SJSA1 (cell line): ENCODE measurements around the gene GOLGA8M. TPM values are rescaled to one million over a fixed set of nuclear protein-coding genes. Genes with fewer than 3 reads are reported as not detected.
"Not testable (repeated sequence)": the region's sequence is repeated elsewhere in the genome, so short reads cannot be mapped to it uniquely, and the experiment has no call there.

ENCODE experiments used
- DNase-seq, 2 experiments: peaks; one replicate each; pipeline ENCODE4 v3.0.0-alpha.2; 2015 to 2020; ENCODE audit warnings: low spot score in 2 of 2, low read depth in 1 of 2
- H3K27ac ChIP-seq: fragments of 250-450 bp; sonication (Bioruptor Pico); 2 replicates; pipeline ENCODE4 v1.5.1; 2020; ENCODE audit warnings: mild to moderate bottlenecking, moderate library complexity
- H3K27me3 ChIP-seq: fragments of 250-450 bp; sonication (Bioruptor Pico); replicated peaks from 2 replicates; pipeline ENCODE4 v1.5.1; 2020; ENCODE audit warnings: mild to moderate bottlenecking, moderate library complexity
- H3K36me3 ChIP-seq: fragments of 250-450 bp; sonication (Bioruptor Pico); 2 replicates; pipeline ENCODE4 v1.5.1; 2020; ENCODE audit warnings: mild to moderate bottlenecking
- H3K4me1 ChIP-seq: fragments of 250-450 bp; sonication (Bioruptor Pico); replicated peaks from 2 replicates; pipeline ENCODE4 v1.6.1; 2021; ENCODE audit warnings: mild to moderate bottlenecking
- H3K4me3 ChIP-seq: fragments of 250-450 bp; sonication (Bioruptor Pico); 2 replicates; pipeline ENCODE4 v1.5.1; 2020; ENCODE audit warnings: mild to moderate bottlenecking
- H3K9me3 ChIP-seq: fragments of 250-450 bp; sonication (Bioruptor Pico); replicated peaks from 2 replicates; pipeline ENCODE4 v1.5.1; 2020; ENCODE audit warnings: mild to moderate bottlenecking
- total RNA-seq: library from RNA; depleted of rRNA; stranded (reverse); fragments of >200 nt; shearing (Covaris generic); gene quantifications from 2 replicates; pipeline ENCODE4 v1.2.3, GENCODE V29; 2014

GOLGA8M gene
- total RNA-seq, 1 experiment from 2014 or later = 3.5 TPM

DNA sequence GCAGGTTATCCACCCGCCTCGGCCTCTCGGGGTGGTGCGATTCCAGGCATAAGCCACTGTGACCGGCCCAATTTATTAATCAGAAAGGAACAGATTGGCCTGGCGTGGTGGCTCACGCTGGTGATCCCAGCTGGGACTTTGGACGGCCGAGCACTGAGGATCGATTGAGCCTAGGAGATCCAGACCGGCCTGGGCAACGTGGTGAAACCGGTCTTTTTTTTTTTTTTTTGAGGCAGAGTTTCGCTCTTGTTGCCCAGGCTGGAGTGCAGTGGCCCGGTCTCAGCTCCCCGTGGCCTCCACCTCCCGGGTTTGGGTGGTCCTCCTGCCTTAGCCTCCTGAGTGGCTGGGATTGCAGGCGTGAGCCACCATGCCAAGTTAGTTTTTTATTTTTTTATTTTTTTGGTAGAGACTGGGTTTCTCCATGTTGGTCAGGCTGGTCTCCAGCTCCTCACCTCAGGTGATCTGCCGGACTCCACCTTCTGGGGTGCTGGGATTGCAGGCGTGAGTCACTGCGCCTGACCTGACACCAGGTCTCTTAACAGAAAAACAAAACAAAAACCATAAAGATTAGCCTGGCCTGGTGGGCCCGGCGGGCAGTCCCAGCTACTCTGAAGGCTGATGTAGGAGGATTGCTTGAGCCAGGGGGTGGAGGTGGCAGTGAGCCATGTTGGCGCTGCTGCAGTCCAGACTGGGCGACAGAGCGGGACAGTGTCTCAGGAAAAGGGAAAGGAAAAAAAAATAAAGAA lies 18.0 kb downstream of the GOLGA8M start:
- H3K36me3 ChIP-seq, H3K27ac ChIP-seq, H3K9me3 ChIP-seq, H3K4me1 ChIP-seq, H3K4me3 ChIP-seq, H3K27me3 ChIP-seq, DNase-seq: not testable (repeated sequence)

GRCh38 chr15:28693021-28693420 lies 19.2 kb downstream of the GOLGA8M start:
- not testable (repeated sequence) for H3K36me3 ChIP-seq, H3K27me3 ChIP-seq, H3K27ac ChIP-seq, H3K9me3 ChIP-seq, DNase-seq, H3K4me1 ChIP-seq, H3K4me3 ChIP-seq

DNA sequence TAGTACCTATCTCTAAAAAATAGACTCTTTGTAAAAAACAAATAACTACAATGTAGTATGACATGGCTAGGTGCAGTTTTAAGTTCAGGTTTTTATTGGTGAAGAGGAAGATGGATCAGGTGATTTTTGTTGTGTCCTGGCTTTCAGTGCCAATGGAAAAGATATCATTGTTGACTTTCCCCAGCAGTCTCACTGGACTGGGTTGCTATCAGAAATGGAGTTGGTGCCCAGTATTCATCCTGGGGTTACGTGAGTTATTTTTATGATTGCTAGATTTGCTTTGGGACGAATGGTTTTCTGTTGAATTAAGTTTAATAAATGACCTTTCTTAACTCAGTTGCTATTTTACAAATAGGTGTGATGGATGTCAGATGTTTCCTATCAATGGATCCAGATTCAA lies 38.7 kb downstream of the GOLGA8M start:
- H3K4me1 ChIP-seq, H3K27ac ChIP-seq, H3K36me3 ChIP-seq, H3K4me3 ChIP-seq, H3K27me3 ChIP-seq, H3K9me3 ChIP-seq, DNase-seq: not testable (repeated sequence)

DNA sequence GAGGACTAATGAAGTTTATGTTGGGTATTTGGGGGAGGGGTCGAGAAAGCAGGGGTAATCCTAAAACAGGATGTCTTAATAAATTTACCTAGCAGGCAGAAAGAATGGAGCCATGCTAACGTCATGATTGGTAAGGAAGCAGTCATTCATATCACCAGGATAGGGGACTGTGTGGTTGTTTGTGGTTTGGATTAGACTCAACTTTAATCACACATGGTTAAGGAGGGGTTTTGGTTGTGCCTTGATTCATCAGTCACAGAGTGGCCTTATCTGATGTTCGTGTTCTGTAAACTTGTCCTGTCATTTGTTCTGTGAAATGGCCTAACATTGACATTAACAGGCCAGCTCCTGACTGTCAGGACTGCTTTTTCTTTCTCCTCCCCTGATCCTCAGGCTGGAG lies 40.1 kb downstream of the GOLGA8M start:
- not testable (repeated sequence) for H3K4me3 ChIP-seq, H3K4me1 ChIP-seq, H3K27ac ChIP-seq, H3K36me3 ChIP-seq, H3K9me3 ChIP-seq, DNase-seq, H3K27me3 ChIP-seq

GRCh38 chr15:28666402-28666801 lies 45.8 kb downstream of the GOLGA8M start:
- not testable (repeated sequence) for H3K27ac ChIP-seq, H3K36me3 ChIP-seq, H3K4me3 ChIP-seq, H3K9me3 ChIP-seq, H3K4me1 ChIP-seq, H3K27me3 ChIP-seq, DNase-seq

DNA sequence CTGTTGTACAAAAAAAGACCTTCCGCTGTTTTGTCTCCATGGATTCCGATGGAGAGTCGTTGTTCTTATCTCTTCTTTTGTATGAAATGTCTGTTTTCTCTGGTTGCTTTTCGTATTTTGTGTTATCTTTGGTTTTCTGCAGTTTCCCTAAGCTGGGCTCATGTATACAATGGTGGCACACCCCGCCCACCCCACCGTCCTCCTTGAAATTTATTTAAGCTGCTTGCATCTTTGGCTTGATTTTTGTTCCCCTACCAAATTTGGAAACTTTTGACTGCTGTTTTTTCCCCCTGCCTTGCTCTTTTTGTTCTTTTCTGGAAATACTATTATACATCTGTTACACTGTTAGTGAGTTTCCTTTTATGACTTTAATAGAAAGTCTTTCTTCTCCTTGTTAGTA lies 47.6 kb downstream of the GOLGA8M start:
- not testable (repeated sequence) for H3K36me3 ChIP-seq, H3K27me3 ChIP-seq, H3K4me3 ChIP-seq, H3K27ac ChIP-seq, DNase-seq, H3K9me3 ChIP-seq, H3K4me1 ChIP-seq

- H3K27ac ChIP-seq, H3K4me3 ChIP-seq, DNase-seq, H3K4me1 ChIP-seq, H3K9me3 ChIP-seq, H3K27me3 ChIP-seq, H3K36me3 ChIP-seq: not testable (repeated sequence)
Observed at GRCh38 chr15:28663717-28664116, 48.5 kb downstream of the GOLGA8M start.

DNA sequence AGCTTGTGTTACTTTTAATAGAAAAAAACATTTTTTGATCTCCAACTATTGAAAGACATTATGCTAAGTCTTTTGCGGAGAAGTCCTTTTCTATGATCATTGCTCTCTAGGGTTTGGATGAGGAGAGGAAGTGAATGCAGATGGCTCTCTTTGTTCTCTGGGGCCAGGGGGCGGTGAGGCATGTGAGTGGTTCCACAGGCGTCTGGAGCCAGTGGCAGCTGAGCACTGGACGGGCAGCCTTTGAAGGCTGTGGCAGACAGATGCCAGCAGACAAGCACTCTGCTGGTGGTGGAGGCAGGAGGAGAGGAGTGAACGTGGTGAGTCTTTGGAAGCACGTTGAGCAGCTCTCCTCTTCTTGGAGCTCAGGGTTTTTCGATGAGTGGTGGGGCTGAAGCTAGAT lies 51.5 kb downstream of the GOLGA8M start:
- H3K9me3 ChIP-seq, DNase-seq, H3K27ac ChIP-seq, H3K4me1 ChIP-seq, H3K4me3 ChIP-seq, H3K36me3 ChIP-seq, H3K27me3 ChIP-seq: not testable (repeated sequence)

DNA sequence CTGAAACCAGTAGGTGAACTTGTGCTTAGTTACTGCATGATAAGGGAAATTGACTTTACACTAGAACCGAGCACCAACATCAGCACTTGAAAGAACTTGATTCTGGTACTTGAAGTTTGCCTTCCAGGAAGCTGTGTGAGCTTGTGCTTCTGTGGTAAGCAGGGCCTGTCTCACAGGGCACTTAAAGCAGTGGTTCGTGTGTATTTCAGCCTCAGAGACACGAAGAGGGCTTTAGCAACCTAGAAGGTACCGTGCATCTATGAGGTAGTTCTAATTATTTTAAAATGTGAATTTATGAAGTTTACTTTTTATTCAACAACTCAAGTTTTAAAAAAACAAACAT lies 56.2 kb downstream of the GOLGA8M start:
- not testable (repeated sequence) for H3K27ac ChIP-seq, H3K27me3 ChIP-seq, H3K9me3 ChIP-seq, H3K4me3 ChIP-seq, H3K36me3 ChIP-seq, DNase-seq, H3K4me1 ChIP-seq

- H3K27me3 ChIP-seq, DNase-seq, H3K4me3 ChIP-seq, H3K9me3 ChIP-seq, H3K27ac ChIP-seq, H3K4me1 ChIP-seq, H3K36me3 ChIP-seq: not testable (repeated sequence)
Observed at GRCh38 chr15:28655329-28656017, 56.7 kb downstream of the GOLGA8M start.

DNA sequence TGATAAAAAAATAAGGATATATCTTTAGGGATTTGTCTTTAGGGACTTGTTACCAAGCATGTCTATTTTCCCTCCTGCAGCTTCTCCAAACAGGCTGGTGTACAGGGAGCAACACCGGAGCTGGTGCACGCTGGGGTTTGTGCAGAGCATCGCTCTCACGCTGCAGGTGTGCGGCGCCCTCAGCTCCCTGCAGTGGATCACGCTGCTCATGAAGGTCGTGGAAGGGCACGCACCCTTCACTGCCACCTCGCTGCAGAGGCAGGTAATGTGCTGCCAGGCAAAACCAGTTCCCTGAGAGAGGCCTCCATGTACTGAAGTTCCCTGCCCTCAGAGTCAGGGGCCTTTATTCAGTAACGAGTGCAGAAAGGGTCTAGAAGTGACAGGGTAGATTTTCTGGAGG lies 58.0 kb downstream of the GOLGA8M start:
- H3K36me3 ChIP-seq, DNase-seq, H3K4me3 ChIP-seq, H3K9me3 ChIP-seq, H3K27me3 ChIP-seq, H3K27ac ChIP-seq, H3K4me1 ChIP-seq: not testable (repeated sequence)

- H3K27ac ChIP-seq = not testable (repeated sequence)
Observed at GRCh38 chr15:28652538-28652937, 59.7 kb downstream of the GOLGA8M start.

More at GRCh38 chr15:28652538-28652937, 59.7 kb downstream of the GOLGA8M start:
- not testable (repeated sequence) for H3K4me1 ChIP-seq, H3K4me3 ChIP-seq, H3K27me3 ChIP-seq, H3K9me3 ChIP-seq, DNase-seq, H3K36me3 ChIP-seq
